ENCODE results near the gene NKX2-2.

The NKX2-2 gene

DNA sequence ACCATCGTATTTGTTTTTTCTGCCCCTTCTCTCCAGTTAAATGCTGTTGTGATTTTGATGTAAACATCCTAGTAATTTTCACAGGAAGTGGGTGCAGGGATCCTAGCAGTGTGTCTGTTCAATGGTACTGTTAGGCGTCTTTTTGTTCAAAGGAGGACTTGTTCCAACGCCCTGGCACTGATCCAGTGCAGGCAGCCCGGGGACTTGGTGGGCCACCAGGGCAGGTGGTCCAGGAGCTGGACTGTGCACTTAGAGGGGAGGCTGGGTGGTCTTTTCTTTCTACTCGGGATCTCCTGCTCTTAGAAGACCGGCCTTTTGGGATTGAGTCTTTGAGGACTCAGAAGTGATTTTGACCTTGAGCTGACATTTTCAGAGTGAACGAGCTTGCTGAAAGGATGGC, 41.1 kb upstream of the NKX2-2 start:
- TF ChIP-seq CTCF (conservative IDR thresholded peaks at IDR 0.05; ENCODE audit: low read length): no peak
- no peak overlapping the region for H3K4me3 ChIP-seq (ENCODE audit: low read length)
- no peak for DNase-seq (ENCODE audit: low read depth)

DNA sequence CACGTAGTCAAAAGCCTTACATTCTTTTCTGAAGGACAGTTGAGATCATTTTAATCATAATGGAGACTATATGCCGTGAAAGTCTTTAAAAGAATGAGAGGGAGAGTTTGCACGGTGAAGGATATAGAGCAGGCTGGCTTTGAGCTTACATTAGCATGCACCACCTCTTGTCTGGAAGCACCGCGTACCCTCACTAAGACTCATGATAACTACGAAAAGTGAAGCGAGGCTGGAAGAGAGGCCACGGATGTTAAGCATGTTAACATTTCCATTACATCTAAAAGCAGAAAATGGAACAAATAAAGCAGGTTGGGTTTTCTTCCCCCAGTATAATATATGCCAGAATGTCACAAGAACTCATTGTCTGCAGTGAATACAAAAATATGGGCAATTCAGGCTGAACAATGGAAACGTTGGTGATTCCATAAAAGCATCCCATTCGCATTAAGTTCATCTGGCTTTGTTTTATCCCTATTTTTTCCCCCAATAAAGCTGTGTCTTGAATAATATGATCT, 40.6 kb upstream of the NKX2-2 start:
- no peak for TF ChIP-seq CTCF (conservative IDR thresholded peaks at IDR 0.05; ENCODE audit: low read length)
- no peak overlapping the region for H3K4me3 ChIP-seq (ENCODE audit: low read length)
- DNase-seq (ENCODE audit: low read depth): no peak

- no peak for TF ChIP-seq CTCF (conservative IDR thresholded peaks at IDR 0.05; ENCODE audit: low read length)
- H3K4me3 ChIP-seq (ENCODE audit: low read length): no peak overlapping the region
- no peak for DNase-seq (ENCODE audit: low read depth)
These were observed 36.7 kb upstream of the NKX2-2 start for GRCh38 chr20:21550587-21550986.

DNA sequence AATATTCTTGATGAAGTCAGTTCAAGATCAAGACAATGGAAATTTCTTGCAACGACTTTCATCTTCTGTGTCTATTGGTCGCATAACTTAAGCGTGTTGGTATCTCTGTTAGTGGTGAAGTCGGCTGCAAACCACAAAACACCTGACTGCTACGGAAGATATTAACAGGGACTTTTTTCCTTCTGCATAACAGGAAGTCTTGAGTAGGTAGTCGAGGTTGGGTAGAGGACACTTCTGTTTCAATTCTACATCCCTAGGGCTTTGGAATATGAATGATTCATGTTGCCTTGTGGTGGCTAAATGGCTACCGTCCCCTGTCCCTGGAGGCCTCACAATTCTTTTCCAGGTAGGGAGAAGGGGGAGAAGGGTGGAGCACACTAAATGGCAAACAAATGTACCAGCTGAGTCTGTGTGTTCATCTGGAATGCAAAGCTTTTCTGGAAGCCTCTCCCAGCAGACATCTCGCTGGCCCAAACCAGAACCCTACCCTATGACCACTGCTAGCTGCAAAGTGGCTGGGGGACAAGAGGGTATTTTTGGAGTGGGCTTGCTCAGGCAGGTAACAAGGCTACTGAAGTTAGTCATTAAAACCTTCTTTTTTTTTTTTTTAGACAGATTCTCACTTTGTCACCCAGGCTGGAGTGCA, 34.6 kb upstream of the NKX2-2 start:
- H3K4me3 ChIP-seq (ENCODE audit: low read length): no peak overlapping the region
- no peak for TF ChIP-seq CTCF (conservative IDR thresholded peaks at IDR 0.05; ENCODE audit: low read length)
- DNase-seq (ENCODE audit: low read depth): no peak

- no peak for TF ChIP-seq CTCF (conservative IDR thresholded peaks at IDR 0.05; ENCODE audit: low read length)
- no peak for DNase-seq (ENCODE audit: low read depth)
- H3K4me3 ChIP-seq (ENCODE audit: low read length): no peak overlapping the region
These were observed 32.5 kb upstream of the NKX2-2 start for GRCh38 chr20:21546355-21546754.

GRCh38 chr20:21539512-21539911, 25.6 kb upstream of the NKX2-2 start:
- no peak overlapping the region for H3K4me3 ChIP-seq (ENCODE audit: low read length)
- no peak for TF ChIP-seq CTCF (conservative IDR thresholded peaks at IDR 0.05; ENCODE audit: low read length)
- DNase-seq (ENCODE audit: low read depth): no peak

- no peak for TF ChIP-seq CTCF (conservative IDR thresholded peaks at IDR 0.05; ENCODE audit: low read length)
- DNase-seq (ENCODE audit: low read depth): no peak
- H3K4me3 ChIP-seq (ENCODE audit: low read length): no peak overlapping the region
These were observed 21.0 kb upstream of the NKX2-2 start for GRCh38 chr20:21534886-21535285.
